GM13976 (cell line): Measurements from ENCODE around the gene CRB1.

Experiments
- DNase-seq: peaks from one replicate; pipeline ENCODE4 v3.0.0; 2012; ENCODE audit warnings: low spot score
- CTCF ChIP-seq: IDR thresholded peaks from 2 replicates; pipeline ENCODE4 v1.5.1; 2012; ENCODE audit warnings: borderline replicate concordance, mild to moderate bottlenecking; ENCODE audit not compliant: insufficient read depth; ENCODE audit errors: extremely low read depth, missing control alignments, control extremely low read depth
- in situ Hi-C: fragments of 300-500 bp; cut with MboI; formaldehyde crosslinking; loops from one replicate; pipeline ENCODE4 v1.12.0; 2022; ENCODE audit warnings: low sequenced_read_pairs, mixed read lengths, inconsistent platforms; ENCODE audit not compliant: unreplicated experiment

CRB1 gene

GRCh38 chr1:197515421-197515820 is 247.4 kb downstream of the CRB1 start:
- DNase-seq = no peak
- in situ Hi-C loops = no loop called here
- TF ChIP-seq CTCF = no peak

GRCh38 chr1:197519741-197520334 is 251.8 kb downstream of the CRB1 start:
- no peak for DNase-seq
- in situ Hi-C loops = no loop called here
- TF ChIP-seq CTCF = peak; percentile 16

DNA sequence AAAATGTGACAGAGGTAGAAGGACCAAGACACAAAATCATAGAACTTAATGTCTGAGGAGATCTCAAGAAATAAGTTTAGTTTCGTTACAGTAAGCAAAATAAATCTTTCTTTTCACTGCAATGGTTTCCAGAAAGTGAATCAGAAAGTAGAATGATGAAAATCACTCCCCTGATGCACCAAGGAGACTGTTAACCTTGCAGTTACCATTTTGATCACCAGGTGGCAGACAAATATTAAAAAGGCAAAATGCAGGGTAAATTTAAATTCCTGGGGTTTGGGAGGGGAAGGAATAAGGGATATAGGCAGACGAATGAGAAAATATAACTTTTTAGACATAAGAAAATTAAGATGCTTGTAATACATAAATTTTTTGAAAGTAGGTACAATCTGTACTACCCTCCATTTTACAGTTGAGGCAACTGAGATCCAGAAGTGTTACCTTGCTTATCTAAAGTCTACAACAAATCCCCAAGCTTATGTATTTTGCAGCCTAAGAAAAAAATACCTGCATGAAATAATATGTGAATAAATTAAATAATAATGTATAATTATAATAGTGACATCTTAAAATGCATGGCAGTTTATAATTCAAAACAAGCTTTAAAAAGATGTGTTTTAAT is 253.2 kb downstream of the CRB1 start:
- in situ Hi-C loops = no loop called here
- DNase-seq = peak; percentile 32

DNA sequence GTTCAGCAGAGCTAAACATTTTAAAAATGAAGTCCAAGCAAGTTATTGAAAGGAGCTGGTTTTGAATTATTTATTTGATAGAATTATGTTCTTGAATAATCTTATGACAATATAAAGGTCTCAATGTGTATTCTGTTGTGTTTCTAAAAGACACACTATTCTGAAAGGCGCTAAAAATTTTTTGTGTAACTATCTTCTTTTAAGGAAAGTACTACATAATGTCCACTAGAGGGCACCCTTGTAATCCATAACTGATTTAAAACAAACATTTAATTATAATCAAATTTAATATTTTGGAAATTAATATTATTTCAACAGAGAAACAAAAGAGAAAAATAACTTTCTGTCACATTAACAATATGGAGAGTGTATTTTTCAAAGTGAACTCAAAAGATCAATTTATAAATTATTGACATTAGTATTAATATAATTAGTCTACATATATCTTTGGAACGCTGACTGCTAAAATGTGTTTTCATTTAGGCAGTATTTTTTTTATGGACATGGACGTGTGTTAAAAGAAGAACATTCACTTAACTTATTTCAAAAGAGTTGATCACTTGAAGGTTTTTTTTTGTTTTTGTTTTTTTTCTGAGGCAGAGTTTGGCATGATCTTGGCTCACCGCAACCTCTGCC is 258.8 kb downstream of the CRB1 start:
- DNase-seq = peak; percentile 27
- in situ Hi-C loops = no loop called here
- peak; percentile 30 for TF ChIP-seq CTCF

More for the DNA sequence above, 253.2 kb downstream of the CRB1 start:
- TF ChIP-seq CTCF = peak; percentile 59
